Transverse colon (tissue), 4 donors: ENCODE measurements around the gene PERP. TPM values are rescaled to one million over a fixed set of nuclear protein-coding genes. Genes with fewer than 3 reads are reported as not detected.

ENCODE experiments used
- DNase-seq: peaks from one replicate; pipeline ENCODE4 v3.0.0-alpha.2; 2019
- H3K27ac ChIP-seq, 4 donors: fragments of 200-600 bp; sonication (generic); 2 replicates each; pipeline ENCODE4 v1.5.1; 2016 to 2018; ENCODE audit warnings: inconsistent platforms in 4 of 4
- H3K27me3 ChIP-seq: fragments of 200-600 bp; sonication (generic); 2 replicates; pipeline ENCODE4 v1.5.1; 2017; ENCODE audit warnings: inconsistent platforms
- H3K36me3 ChIP-seq, 4 donors: fragments of 200-600 bp; sonication (generic); 2 replicates each; pipeline ENCODE4 v1.5.1; 2017 to 2019; ENCODE audit warnings: inconsistent platforms in 4 of 4
- H3K4me1 ChIP-seq, 4 donors: fragments of 200-600 bp; sonication (generic); 2 replicates each; pipeline ENCODE4 v1.5.1; 2017 to 2020; ENCODE audit warnings: inconsistent platforms in 4 of 4
- H3K4me3 ChIP-seq, 4 donors: fragments of 200-600 bp; sonication (generic); 1 replicate in 1 of 4; 2 replicates in 3 of 4; pipeline versions ENCODE4 v1.5.1 to v1.6.1; 2017 to 2019; ENCODE audit warnings: inconsistent platforms in 4 of 4
- H3K9me3 ChIP-seq, 2 donors: fragments of 200-600 bp; sonication (generic); 2 replicates each; pipeline ENCODE4 v1.5.1; 2017 to 2019; ENCODE audit warnings: inconsistent platforms in 2 of 2
- EP300 ChIP-seq: sonication (generic); formaldehyde crosslinking; IDR thresholded peaks from one replicate; pipeline ENCODE4 v1.6.1; 2017; ENCODE audit warnings: antibody characterized with exemption, low read depth
- POLR2A ChIP-seq: fragments of 450-650 bp; IDR thresholded peaks from one replicate; pipeline ENCODE4 v1.6.1; 2016; ENCODE audit warnings: antibody characterized with exemption, mild to moderate bottlenecking, moderate library complexity
- POLR2AphosphoS5 ChIP-seq, 3 donors: sonication (generic); formaldehyde crosslinking; IDR thresholded peaks; one replicate each; pipeline ENCODE4 v1.6.1; 2016; ENCODE audit warnings: antibody characterized with exemption in 3 of 3
- WGBS, 2 donors: methylation state at CpG; one replicate each; pipeline ENCODE4 v1.1.5; 2018; ENCODE audit warnings: low coverage in 1 of 2; 5-methylcytosine and 5-hydroxymethylcytosine counted together
- in situ Hi-C, 4 donors: fragments of 200-750 bp; cut with MboI; loops; one replicate each; pipeline versions ENCODE4 v1.15.0 to v1.15.1; 2017; ENCODE audit warnings: low sequenced_read_pairs in 3 of 4, low pct_ligation_motif_present in 1 of 4, low pct_unique_long_range_greater_than_20kb in 1 of 4
- intact Hi-C: fragments of 100-400 bp; cut with DNase I; formaldehyde crosslinking; loops from one replicate; pipeline ENCODE4 v1.15.1; 2023; ENCODE audit warnings: low total_unique reads
- total RNA-seq, 4 donors: library from RNA; depleted of rRNA; stranded (reverse); fragments of >200 nt; gene quantifications; one replicate each; pipeline ENCODE4 v1.1.0, GENCODE V29; 2016
- TF ChIP-seq, protein P1 (sequence below), 5 experiments: fragments of 200-600 bp in 3 of 5; fragments of 450-650 bp in 2 of 5; sonication (generic) in 3 of 5; IDR thresholded peaks; 1 replicate in 2 of 5; 2 replicates in 3 of 5; pipeline ENCODE4 v1.5.1; 2016 to 2017; ENCODE audit warnings: antibody characterized with exemption in 5 of 5, inconsistent platforms in 3 of 5, mild to moderate bottlenecking in 2 of 5, moderate library complexity in 1 of 5

The PERP gene
- total RNA-seq, 4 donors from 2014 or later: 18.1 to 73.0 (median 55.5) TPM

DNA sequence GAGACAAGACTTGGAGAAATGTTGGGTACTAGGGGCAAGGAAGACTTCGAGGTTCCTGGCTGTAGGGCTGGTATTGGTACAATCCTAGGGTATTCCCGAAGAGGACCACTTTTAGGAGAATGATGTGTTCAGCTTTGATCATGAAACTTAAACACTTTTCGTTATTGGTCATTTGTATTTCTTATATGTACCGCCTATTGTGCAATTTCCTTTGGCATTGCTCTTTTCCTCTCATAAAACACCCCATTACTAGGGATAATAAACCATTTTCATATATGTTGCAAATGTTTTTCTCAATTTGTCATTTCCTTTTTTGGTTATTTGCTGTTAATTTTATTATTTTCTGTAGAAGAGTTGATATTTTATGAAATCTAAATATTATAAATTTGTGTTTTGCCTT is 35.6 kb upstream of the PERP start:
- TF ChIP-seq, protein P1, sequence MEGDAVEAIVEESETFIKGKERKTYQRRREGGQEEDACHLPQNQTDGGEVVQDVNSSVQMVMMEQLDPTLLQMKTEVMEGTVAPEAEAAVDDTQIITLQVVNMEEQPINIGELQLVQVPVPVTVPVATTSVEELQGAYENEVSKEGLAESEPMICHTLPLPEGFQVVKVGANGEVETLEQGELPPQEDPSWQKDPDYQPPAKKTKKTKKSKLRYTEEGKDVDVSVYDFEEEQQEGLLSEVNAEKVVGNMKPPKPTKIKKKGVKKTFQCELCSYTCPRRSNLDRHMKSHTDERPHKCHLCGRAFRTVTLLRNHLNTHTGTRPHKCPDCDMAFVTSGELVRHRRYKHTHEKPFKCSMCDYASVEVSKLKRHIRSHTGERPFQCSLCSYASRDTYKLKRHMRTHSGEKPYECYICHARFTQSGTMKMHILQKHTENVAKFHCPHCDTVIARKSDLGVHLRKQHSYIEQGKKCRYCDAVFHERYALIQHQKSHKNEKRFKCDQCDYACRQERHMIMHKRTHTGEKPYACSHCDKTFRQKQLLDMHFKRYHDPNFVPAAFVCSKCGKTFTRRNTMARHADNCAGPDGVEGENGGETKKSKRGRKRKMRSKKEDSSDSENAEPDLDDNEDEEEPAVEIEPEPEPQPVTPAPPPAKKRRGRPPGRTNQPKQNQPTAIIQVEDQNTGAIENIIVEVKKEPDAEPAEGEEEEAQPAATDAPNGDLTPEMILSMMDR (IDR thresholded peaks at IDR 0.05): no peak
- no peak for TF ChIP-seq POLR2A
- no peak for TF ChIP-seq EP300
- TF ChIP-seq POLR2AphosphoS5 (IDR thresholded peaks at IDR 0.05): no peak
- H3K36me3 ChIP-seq: no peaks in the 10 kb centered on the region
- intact Hi-C loops (no loop called here), in situ Hi-C loops (no loop called here)
- H3K4me3 ChIP-seq: no peak overlapping the region
- no peaks in the 10 kb centered on the region for H3K9me3 ChIP-seq
- no peaks in the 10 kb centered on the region for H3K27me3 ChIP-seq
- no peaks in the 10 kb centered on the region for H3K4me1 ChIP-seq
- DNase-seq: no peak
- H3K27ac ChIP-seq: no peak overlapping the region
- WGBS, 2 donors: 75 to 89% methylated on average over 4 of the region's 4 CpGs

- in situ Hi-C loops: no loop called here
- no peaks in the 10 kb centered on the region for H3K9me3 ChIP-seq
- TF ChIP-seq POLR2A (no peak), EP300 (no peak), POLR2AphosphoS5 (IDR thresholded peaks at IDR 0.05) (no peak)
- TF ChIP-seq, protein P1 (IDR thresholded peaks at IDR 0.05): no peak
- intact Hi-C loops: no loop called here
- no peak overlapping the region for H3K27ac ChIP-seq
- H3K27me3 ChIP-seq: no peaks in the 10 kb centered on the region
- 94% methylated on average over 8 of the region's 8 CpGs; no CpG with 5 or more reads in 1 of the 2 donors for WGBS, 2 donors
- no peaks in the 10 kb centered on the region for H3K36me3 ChIP-seq
- no peak for DNase-seq
- no peak overlapping the region for H3K4me3 ChIP-seq
- H3K4me1 ChIP-seq: no peaks in the 10 kb centered on the region
These were observed 22.0 kb upstream of the PERP start for GRCh38 chr6:138129190-138129589.

DNA sequence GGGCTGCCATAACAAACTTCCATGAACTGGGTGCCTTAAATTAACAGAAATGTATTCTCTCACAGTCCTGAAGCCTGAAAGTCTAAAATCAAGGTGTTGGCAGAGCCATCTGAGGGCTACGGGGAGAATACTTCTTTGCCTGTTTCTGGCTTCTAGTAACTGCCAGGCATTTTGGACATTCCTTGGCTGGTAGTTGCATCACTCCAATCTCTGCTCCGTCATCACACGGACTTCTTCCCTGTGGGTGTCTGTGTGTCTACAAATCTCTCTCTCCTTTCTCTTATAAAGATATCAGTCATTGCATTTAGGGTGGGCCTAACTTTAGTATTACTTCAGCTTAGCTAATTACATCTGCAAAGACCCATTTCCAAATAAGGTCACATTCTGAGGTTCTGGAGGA is 20.9 kb upstream of the PERP start:
- WGBS, 2 donors: 90 to 95% methylated on average over 2 to 3 of the region's 3 CpGs
- H3K4me1 ChIP-seq: no peaks in the 10 kb centered on the region
- no peaks in the 10 kb centered on the region for H3K9me3 ChIP-seq
- TF ChIP-seq, protein P1 (IDR thresholded peaks at IDR 0.05): no peak
- no peak for TF ChIP-seq POLR2AphosphoS5 (IDR thresholded peaks at IDR 0.05)
- TF ChIP-seq POLR2A: no peak
- no peaks in the 10 kb centered on the region for H3K27me3 ChIP-seq
- DNase-seq: no peak
- H3K36me3 ChIP-seq: no peaks in the 10 kb centered on the region
- intact Hi-C loops: no loop called here
- H3K4me3 ChIP-seq: no peak overlapping the region
- in situ Hi-C loops: no loop called here
- no peak overlapping the region for H3K27ac ChIP-seq

DNA sequence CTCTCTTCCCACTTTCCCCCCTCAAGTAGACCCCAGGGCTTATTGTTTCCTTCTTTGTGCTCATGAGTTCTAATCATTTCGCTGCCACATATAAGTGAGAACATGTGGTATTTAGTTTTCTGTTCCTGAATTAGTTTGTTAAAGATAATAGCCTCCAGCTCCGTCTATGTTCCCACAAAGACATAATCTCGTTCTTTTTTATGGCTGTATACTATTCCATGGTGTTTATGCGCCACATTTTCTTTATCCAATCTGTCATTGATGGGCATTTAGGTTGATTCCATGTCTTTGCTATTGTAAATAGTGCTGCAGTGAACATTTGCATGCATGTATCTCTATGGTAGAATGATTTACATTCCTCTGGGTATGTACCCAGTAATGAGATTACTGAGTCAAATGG is 16.9 kb upstream of the PERP start:
- Histone ChIP-seq H3K9me3 (no peaks in the 10 kb centered on the region), H3K27me3 (no peaks in the 10 kb centered on the region), H3K36me3 (no peaks in the 10 kb centered on the region), H3K4me3 (no peak overlapping the region), H3K4me1 (no peaks in the 10 kb centered on the region), H3K27ac (no peak overlapping the region)
- WGBS, 2 donors: 77 to 79% methylated on average over 4 of the region's 4 CpGs
- DNase-seq: no peak
- intact Hi-C loops: no loop called here
- in situ Hi-C loops: loop anchor here (25.0 kb wide), 6 partner anchors 288 to 638 kb away; partner anchors contain the start of genes HEBP2 (in 2 of the 4) and CCDC28A (in 1 of the 4)
- TF ChIP-seq, protein P1 (IDR thresholded peaks at IDR 0.05): no peak
- TF ChIP-seq POLR2AphosphoS5 (IDR thresholded peaks at IDR 0.05): no peak
